GM12864 (cell line): Measurements from ENCODE around the gene IQUB.
"Not testable (repeated sequence)": the region's sequence is repeated elsewhere in the genome, so short reads cannot be mapped to it uniquely, and the experiment has no call there.

Source experiments
- DNase-seq: peaks from one replicate; pipeline ENCODE4 v3.0.0-alpha.2; 2011; ENCODE audit warnings: low read depth
- H3K4me3 ChIP-seq: 2 replicates; pipeline ENCODE4 v1.5.1; 2011; ENCODE audit warnings: mild to moderate bottlenecking, low read depth, low read length, control low read depth
- CTCF ChIP-seq: IDR thresholded peaks from 2 replicates; pipeline ENCODE4 v1.5.1; 2011; ENCODE audit warnings: low read depth, mild to moderate bottlenecking, moderate library complexity, low read length, control low read depth, inconsistent platforms; ENCODE audit errors: missing control alignments

IQUB gene

DNA sequence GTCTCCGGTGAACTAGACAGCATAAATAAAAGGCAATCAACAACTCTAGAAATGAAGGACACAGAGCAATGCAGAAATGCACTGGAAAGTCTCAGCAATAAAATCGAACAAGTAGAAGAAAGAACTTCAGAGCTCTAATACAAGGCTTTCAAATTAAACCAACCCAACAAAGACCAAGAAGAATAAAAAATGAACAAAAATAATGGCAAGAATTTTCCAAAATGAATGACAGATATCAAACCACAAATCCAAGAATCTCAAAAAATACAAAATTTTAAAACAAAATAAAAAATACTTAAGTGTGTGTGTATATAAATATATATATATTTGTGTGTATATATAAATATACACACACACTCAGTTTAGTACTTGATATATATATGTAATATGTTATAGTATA is 110.8 kb downstream of the IQUB start:
- DNase-seq, result no peak
- TF ChIP-seq CTCF, result no peak
- H3K4me3 ChIP-seq, result no peak overlapping the region

DNA sequence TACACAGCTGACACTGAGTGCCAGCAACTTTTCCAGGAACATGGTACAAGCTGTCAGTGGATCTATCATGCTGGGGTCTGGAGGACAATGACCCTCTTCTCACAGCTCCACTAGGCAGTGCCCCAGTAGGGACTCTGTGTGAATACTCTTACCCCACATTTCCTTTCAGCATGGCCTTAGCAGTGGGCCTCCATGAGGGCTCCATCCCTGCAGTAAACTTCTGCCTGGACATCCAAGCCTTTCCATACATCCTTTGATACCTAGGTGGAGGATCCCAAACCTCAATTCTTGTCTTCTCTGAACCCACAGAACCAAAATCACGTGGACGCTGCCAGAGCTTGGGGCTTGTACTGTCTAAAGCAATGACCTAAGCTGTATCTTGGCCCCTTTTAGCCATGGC is 116.8 kb downstream of the IQUB start:
- DNase-seq, result no peak
- H3K4me3 ChIP-seq, result no peak overlapping the region
- no peak for TF ChIP-seq CTCF

DNA sequence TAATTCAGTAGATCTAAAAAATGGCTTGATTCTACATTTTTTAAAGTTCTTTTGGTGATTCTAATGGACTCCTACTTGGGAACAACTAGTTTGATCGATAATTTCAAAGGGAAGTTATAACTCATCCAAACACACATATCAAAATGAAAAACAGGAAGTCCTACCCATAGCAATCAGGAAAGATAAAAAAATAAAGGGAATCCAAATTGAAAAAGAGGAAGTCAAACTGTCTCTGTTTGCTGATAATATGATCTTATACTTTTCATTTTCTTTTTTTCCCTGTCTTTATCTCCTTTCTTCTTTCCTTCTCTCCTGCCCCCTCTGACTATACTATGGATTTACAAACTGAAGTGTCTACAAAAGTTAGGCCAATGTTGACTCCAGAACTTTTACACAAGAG is 118.8 kb downstream of the IQUB start:
- TF ChIP-seq CTCF, result no peak
- H3K4me3 ChIP-seq, result no peak overlapping the region
- DNase-seq, result no peak

- no peak for TF ChIP-seq CTCF
- no peak for DNase-seq
- H3K4me3 ChIP-seq, result no peak overlapping the region
Measured at GRCh38 chr7:123410273-123410904, 124.0 kb downstream of the IQUB start.

DNA sequence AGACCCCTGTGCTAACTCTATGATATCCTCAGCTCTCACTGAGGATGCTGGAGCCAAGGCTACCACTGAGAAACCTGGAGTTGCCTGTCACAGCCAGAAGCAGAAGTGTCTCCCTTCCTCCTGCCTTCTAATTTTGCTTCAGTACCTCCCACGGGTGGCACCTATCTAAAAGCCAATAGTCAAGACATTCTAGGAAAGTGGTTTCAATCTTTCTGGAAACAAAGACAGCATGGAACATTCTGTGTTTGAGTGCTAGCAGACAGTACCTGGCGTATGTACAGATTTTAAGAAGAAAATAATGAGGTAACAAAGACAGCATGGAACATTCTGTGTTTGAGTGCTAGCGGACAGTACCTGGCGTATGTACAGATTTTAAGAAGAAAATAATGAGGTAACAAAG is 126.4 kb downstream of the IQUB start:
- not testable (repeated sequence) for DNase-seq

More for the DNA sequence above, 126.4 kb downstream of the IQUB start:
- H3K4me3 ChIP-seq, result not testable (repeated sequence)
